GM23338 (cell line): Measurements from ENCODE around the gene ROCK2. TPM values are rescaled to one million over a fixed set of nuclear protein-coding genes. Genes with fewer than 3 reads are reported as not detected.

Source experiments
- ATAC-seq: fragments of 200-7000 bp; cut with Tn5 transposase; 3 replicates; pipeline ENCODE4 v1.9.1; 2020
- DNase-seq: peaks from one replicate; pipeline ENCODE4 v3.0.0-alpha.2; 2015; ENCODE audit warnings: low spot score
- H2AFZ ChIP-seq: fragments of 200-600 bp; sonication (generic); 2 replicates; pipeline ENCODE4 v1.8.0; 2016; ENCODE audit warnings: antibody characterized with exemption, mild to moderate bottlenecking, moderate library complexity
- H3F3A ChIP-seq: fragments of 200-600 bp; sonication (generic); replicated peaks from 2 replicates; pipeline ENCODE4 v1.8.0; 2017; ENCODE audit warnings: antibody characterized with exemption, mixed run types, low read depth
- H3K27ac ChIP-seq: fragments of 200-600 bp; sonication (generic); 2 replicates; pipeline ENCODE4 v1.6.1; 2016; ENCODE audit warnings: low read depth
- H3K27me3 ChIP-seq: fragments of 200-600 bp; sonication (generic); 2 replicates; pipeline ENCODE4 v1.8.0; 2016; ENCODE audit warnings: mild to moderate bottlenecking, mixed run types, moderate library complexity; ENCODE audit not compliant: insufficient read depth
- H3K36me3 ChIP-seq: fragments of 200-600 bp; sonication (generic); 2 replicates; pipeline ENCODE4 v1.8.0; 2016; ENCODE audit warnings: mild to moderate bottlenecking; ENCODE audit not compliant: insufficient read depth
- H3K4me1 ChIP-seq: fragments of 200-600 bp; sonication (generic); 2 replicates; pipeline ENCODE4 v1.8.0; 2016; ENCODE audit warnings: mild to moderate bottlenecking, moderate library complexity; ENCODE audit not compliant: insufficient read depth
- H3K4me2 ChIP-seq: fragments of 200-600 bp; sonication (generic); 2 replicates; pipeline ENCODE4 v1.7.1; 2017; ENCODE audit warnings: mixed run types
- H3K4me3 ChIP-seq: fragments of 200-600 bp; sonication (generic); 2 replicates; pipeline ENCODE4 v1.6.1; 2016; ENCODE audit warnings: mixed run types
- H3K79me2 ChIP-seq: fragments of 200-600 bp; sonication (generic); replicated peaks from 2 replicates; pipeline ENCODE4 v1.8.0; 2017; ENCODE audit warnings: mild to moderate bottlenecking; ENCODE audit not compliant: insufficient read depth
- H3K9me2 ChIP-seq: fragments of 200-600 bp; sonication (generic); 2 replicates; pipeline ENCODE4 v1.8.0; 2017; ENCODE audit not compliant: insufficient read depth
- H4K20me1 ChIP-seq: fragments of 200-600 bp; sonication (generic); replicated peaks from 2 replicates; pipeline ENCODE4 v1.8.0; 2017; ENCODE audit warnings: mild to moderate bottlenecking; ENCODE audit not compliant: insufficient read depth
- H3K27ac Mint-ChIP-seq: 2 replicates; pipeline ENCODE4 v1.8.0; 2020; ENCODE audit warnings: inconsistent platforms, mild to moderate bottlenecking, moderate library complexity, mixed read lengths
- H3K27me3 Mint-ChIP-seq: 3 replicates; pipeline ENCODE4 v1.8.0; 2022; ENCODE audit warnings: low read depth, mild to moderate bottlenecking, moderate library complexity, mixed read lengths, inconsistent platforms; ENCODE audit not compliant: insufficient read depth, poor library complexity
- H3K36me3 Mint-ChIP-seq: 3 replicates; pipeline ENCODE4 v1.8.0; 2021; ENCODE audit warnings: low read depth, mild to moderate bottlenecking, inconsistent platforms, moderate library complexity, mixed read lengths
- H3K4me1 Mint-ChIP-seq: 3 replicates; pipeline ENCODE4 v1.8.0; 2020; ENCODE audit warnings: mild to moderate bottlenecking, inconsistent platforms, mixed read lengths
- H3K4me3 Mint-ChIP-seq: 3 replicates; pipeline ENCODE4 v1.8.0; 2021; ENCODE audit warnings: moderate library complexity, mild to moderate bottlenecking, inconsistent platforms, mixed read lengths
- H3K9me3 Mint-ChIP-seq: 3 replicates; pipeline ENCODE4 v1.8.0; 2020; ENCODE audit warnings: moderate library complexity, mild to moderate bottlenecking, inconsistent platforms, mixed read lengths
- CREB1 ChIP-seq: fragments of 250-450 bp; sonication (Bioruptor Pico); IDR thresholded peaks from 2 replicates; pipeline ENCODE4 v1.5.0; 2020; ENCODE audit warnings: low read depth, mild to moderate bottlenecking, moderate library complexity
- EZH2 ChIP-seq: fragments of 200-600 bp; sonication (generic); IDR thresholded peaks from one replicate; pipeline ENCODE4 v1.8.0; 2017; ENCODE audit warnings: antibody characterized with exemption, mild to moderate bottlenecking, low read depth; ENCODE audit not compliant: unreplicated experiment
- EZH2phosphoT487 ChIP-seq: fragments of 200-600 bp; sonication (generic); IDR thresholded peaks from one replicate; pipeline ENCODE4 v1.8.1; 2018; ENCODE audit warnings: antibody characterized with exemption; ENCODE audit not compliant: unreplicated experiment
- JUNB ChIP-seq: IDR thresholded peaks from one replicate; pipeline ENCODE4 v1.6.1; 2016; ENCODE audit warnings: antibody characterized with exemption; ENCODE audit not compliant: unreplicated experiment
- POLR2AphosphoS5 ChIP-seq: IDR thresholded peaks from 2 replicates; pipeline ENCODE4 v1.6.1; 2016; ENCODE audit warnings: antibody characterized with exemption, low read depth
- REST ChIP-seq: IDR thresholded peaks from one replicate; pipeline ENCODE4 v1.6.1; 2018; ENCODE audit warnings: antibody characterized with exemption; ENCODE audit not compliant: unreplicated experiment
- STAT1 ChIP-seq: IDR thresholded peaks from one replicate; pipeline ENCODE4 v1.6.1; 2016; ENCODE audit warnings: antibody characterized with exemption; ENCODE audit not compliant: unreplicated experiment
- ZNF114 ChIP-seq: fragments of 250-450 bp; sonication (Bioruptor Pico); IDR thresholded peaks from 2 replicates; pipeline ENCODE4 v1.5.0; 2020; ENCODE audit warnings: mild to moderate bottlenecking, moderate library complexity
- ZNF331 ChIP-seq: fragments of 250-450 bp; sonication (Bioruptor Pico); IDR thresholded peaks from 2 replicates; pipeline ENCODE4 v1.5.0; 2020; ENCODE audit warnings: low read depth, mild to moderate bottlenecking, moderate library complexity
- polyA plus RNA-seq: library from polyadenylated mRNA; unstranded; fragments of >200 nt; fragmentation: Nextera tagmentation; extraction: Ambion mirVana; gene quantifications from 2 replicates; pipeline ENCODE4 v1.2.1, GENCODE V29; 2016
- total RNA-seq: library from RNA; depleted of rRNA; stranded (reverse); fragments of >200 nt; shearing (Covaris generic); gene quantifications from 2 replicates; pipeline ENCODE4 v1.2.3, GENCODE V29; 2014
- TF ChIP-seq, protein P1 (sequence below): fragments of 250-450 bp; sonication (Bioruptor Pico); IDR thresholded peaks from 2 replicates; pipeline ENCODE4 v1.5.0; 2020; ENCODE audit warnings: mild to moderate bottlenecking, moderate library complexity
- TF ChIP-seq, protein P2 (sequence below): IDR thresholded peaks from 2 replicates; pipeline ENCODE4 v1.6.1; 2016; ENCODE audit warnings: antibody characterized with exemption

The ROCK2 gene
- total and polyA plus RNA-seq, 2 experiments from 2014 or later, result 16.4 to 28.0 TPM

- TF ChIP-seq REST (no peak), CREB1 (CRISPR knock-in tag) (no peak)
These were observed 199.1 kb downstream of the ROCK2 start (continued) for GRCh38 chr2:11145350-11145749.

- H3K79me2 ChIP-seq, result no peaks in the 10 kb centered on the region
- H3K27ac ChIP-seq, result no peak overlapping the region
- no peak overlapping the region for H3K4me3 ChIP-seq
- H3K27ac Mint-ChIP-seq, result no peak overlapping the region
- ATAC-seq (no peak), DNase-seq (no peak)
- no peak overlapping the region for H2AFZ ChIP-seq
- no peaks in the 10 kb centered on the region for H3K27me3 ChIP-seq
- H3K27me3 Mint-ChIP-seq, result peaks cover 16% of the 10 kb centered on the region
- H3F3A ChIP-seq, result no peaks in the 10 kb centered on the region
- peaks cover 4% of the 10 kb centered on the region; the same call in 1 of the 3 replicates for H3K9me3 Mint-ChIP-seq
- no peaks in the 10 kb centered on the region for H4K20me1 ChIP-seq
- no peaks in the 10 kb centered on the region for H3K36me3 ChIP-seq
- no peaks in the 10 kb centered on the region for H3K4me1 Mint-ChIP-seq
- H3K4me2 ChIP-seq, result no peak overlapping the region
- TF ChIP-seq POLR2AphosphoS5 (no peak), EZH2phosphoT487 (no peak), JUNB (no peak), EZH2 (no peak), REST (no peak), STAT1 (no peak), CREB1 (CRISPR knock-in tag) (no peak), ZNF331 (CRISPR knock-in tag) (no peak), ZNF114 (no peak)
- TF ChIP-seq, protein P1, sequence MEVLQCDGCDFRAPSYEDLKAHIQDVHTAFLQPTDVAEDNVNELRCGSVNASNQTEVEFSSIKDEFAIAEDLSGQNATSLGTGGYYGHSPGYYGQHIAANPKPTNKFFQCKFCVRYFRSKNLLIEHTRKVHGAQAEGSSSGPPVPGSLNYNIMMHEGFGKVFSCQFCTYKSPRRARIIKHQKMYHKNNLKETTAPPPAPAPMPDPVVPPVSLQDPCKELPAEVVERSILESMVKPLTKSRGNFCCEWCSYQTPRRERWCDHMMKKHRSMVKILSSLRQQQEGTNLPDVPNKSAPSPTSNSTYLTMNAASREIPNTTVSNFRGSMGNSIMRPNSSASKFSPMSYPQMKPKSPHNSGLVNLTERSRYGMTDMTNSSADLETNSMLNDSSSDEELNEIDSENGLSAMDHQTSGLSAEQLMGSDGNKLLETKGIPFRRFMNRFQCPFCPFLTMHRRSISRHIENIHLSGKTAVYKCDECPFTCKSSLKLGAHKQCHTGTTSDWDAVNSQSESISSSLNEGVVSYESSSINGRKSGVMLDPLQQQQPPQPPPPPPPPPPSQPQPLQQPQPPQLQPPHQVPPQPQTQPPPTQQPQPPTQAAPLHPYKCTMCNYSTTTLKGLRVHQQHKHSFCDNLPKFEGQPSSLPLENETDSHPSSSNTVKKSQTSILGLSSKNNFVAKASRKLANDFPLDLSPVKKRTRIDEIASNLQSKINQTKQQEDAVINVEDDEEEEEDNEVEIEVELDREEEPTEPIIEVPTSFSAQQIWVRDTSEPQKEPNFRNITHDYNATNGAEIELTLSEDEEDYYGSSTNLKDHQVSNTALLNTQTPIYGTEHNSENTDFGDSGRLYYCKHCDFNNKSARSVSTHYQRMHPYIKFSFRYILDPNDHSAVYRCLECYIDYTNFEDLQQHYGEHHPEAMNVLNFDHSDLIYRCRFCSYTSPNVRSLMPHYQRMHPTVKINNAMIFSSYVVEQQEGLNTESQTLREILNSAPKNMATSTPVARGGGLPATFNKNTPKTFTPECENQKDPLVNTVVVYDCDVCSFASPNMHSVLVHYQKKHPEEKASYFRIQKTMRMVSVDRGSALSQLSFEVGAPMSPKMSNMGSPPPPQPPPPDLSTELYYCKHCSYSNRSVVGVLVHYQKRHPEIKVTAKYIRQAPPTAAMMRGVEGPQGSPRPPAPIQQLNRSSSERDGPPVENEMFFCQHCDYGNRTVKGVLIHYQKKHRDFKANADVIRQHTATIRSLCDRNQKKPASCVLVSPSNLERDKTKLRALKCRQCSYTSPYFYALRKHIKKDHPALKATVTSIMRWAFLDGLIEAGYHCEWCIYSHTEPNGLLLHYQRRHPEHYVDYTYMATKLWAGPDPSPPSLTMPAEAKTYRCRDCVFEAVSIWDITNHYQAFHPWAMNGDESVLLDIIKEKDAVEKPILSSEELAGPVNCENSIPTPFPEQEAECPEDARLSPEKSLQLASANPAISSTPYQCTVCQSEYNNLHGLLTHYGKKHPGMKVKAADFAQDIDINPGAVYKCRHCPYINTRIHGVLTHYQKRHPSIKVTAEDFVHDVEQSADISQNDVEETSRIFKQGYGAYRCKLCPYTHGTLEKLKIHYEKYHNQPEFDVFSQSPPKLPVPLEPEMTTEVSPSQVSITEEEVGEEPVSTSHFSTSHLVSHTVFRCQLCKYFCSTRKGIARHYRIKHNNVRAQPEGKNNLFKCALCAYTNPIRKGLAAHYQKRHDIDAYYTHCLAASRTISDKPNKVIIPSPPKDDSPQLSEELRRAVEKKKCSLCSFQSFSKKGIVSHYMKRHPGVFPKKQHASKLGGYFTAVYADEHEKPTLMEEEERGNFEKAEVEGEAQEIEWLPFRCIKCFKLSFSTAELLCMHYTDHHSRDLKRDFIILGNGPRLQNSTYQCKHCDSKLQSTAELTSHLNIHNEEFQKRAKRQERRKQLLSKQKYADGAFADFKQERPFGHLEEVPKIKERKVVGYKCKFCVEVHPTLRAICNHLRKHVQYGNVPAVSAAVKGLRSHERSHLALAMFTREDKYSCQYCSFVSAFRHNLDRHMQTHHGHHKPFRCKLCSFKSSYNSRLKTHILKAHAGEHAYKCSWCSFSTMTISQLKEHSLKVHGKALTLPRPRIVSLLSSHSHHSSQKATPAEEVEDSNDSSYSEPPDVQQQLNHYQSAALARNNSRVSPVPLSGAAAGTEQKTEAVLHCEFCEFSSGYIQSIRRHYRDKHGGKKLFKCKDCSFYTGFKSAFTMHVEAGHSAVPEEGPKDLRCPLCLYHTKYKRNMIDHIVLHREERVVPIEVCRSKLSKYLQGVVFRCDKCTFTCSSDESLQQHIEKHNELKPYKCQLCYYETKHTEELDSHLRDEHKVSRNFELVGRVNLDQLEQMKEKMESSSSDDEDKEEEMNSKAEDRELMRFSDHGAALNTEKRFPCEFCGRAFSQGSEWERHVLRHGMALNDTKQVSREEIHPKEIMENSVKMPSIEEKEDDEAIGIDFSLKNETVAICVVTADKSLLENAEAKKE (CRISPR knock-in tag), result no peak
- TF ChIP-seq, protein P2, sequence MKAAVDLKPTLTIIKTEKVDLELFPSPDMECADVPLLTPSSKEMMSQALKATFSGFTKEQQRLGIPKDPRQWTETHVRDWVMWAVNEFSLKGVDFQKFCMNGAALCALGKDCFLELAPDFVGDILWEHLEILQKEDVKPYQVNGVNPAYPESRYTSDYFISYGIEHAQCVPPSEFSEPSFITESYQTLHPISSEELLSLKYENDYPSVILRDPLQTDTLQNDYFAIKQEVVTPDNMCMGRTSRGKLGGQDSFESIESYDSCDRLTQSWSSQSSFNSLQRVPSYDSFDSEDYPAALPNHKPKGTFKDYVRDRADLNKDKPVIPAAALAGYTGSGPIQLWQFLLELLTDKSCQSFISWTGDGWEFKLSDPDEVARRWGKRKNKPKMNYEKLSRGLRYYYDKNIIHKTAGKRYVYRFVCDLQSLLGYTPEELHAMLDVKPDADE, result no peak
- no peak overlapping the region for H3K4me3 Mint-ChIP-seq
- H3K36me3 Mint-ChIP-seq, result peaks cover 3% of the 10 kb centered on the region; the same call in 1 of the 3 replicates
- H3K9me2 ChIP-seq, result no peaks in the 10 kb centered on the region
- no peaks in the 10 kb centered on the region for H3K4me1 ChIP-seq
These were observed 199.7 kb downstream of the ROCK2 start for GRCh38 chr2:11144738-11145079.
